GM12874 (cell line): ENCODE data around the gene SLC30A9.

Experiments used
- TF ChIP-seq, protein P1 (sequence below): IDR thresholded peaks from 2 replicates; pipeline ENCODE4 v1.5.1; 2011; ENCODE audit warnings: low read depth, mild to moderate bottlenecking, control low read depth, low read length, moderate library complexity; ENCODE audit not compliant: insufficient read depth

Gene SLC30A9

GRCh38 chr4:41964401-41964800 lies 25.9 kb upstream of the SLC30A9 start:
- TF ChIP-seq, protein P1, sequence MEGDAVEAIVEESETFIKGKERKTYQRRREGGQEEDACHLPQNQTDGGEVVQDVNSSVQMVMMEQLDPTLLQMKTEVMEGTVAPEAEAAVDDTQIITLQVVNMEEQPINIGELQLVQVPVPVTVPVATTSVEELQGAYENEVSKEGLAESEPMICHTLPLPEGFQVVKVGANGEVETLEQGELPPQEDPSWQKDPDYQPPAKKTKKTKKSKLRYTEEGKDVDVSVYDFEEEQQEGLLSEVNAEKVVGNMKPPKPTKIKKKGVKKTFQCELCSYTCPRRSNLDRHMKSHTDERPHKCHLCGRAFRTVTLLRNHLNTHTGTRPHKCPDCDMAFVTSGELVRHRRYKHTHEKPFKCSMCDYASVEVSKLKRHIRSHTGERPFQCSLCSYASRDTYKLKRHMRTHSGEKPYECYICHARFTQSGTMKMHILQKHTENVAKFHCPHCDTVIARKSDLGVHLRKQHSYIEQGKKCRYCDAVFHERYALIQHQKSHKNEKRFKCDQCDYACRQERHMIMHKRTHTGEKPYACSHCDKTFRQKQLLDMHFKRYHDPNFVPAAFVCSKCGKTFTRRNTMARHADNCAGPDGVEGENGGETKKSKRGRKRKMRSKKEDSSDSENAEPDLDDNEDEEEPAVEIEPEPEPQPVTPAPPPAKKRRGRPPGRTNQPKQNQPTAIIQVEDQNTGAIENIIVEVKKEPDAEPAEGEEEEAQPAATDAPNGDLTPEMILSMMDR: no peak

GRCh38 chr4:41967392-41967791 lies 22.9 kb upstream of the SLC30A9 start:
- TF ChIP-seq, protein P1: no peak

DNA sequence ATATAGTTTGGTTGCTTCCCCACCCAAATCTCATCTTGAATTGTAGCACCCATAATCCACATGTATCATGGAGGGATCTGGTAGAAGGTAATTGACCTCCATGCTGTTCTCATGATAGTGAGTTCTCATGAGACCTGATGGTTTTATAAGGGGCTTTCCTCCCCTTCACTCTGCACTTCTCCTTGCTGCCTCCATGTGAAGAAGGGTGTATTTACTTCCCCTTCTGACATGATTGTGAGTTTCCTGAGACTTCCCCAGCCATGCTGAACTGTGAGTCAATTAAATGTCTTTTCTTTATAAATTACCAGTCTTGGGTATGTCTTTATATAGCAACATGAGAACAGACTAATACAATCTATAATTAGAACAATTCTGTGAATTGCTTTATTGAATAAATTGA lies 20.7 kb upstream of the SLC30A9 start:
- TF ChIP-seq, protein P1: no peak

- TF ChIP-seq, protein P1: no peak
Observed at GRCh38 chr4:41975341-41975740, 15.0 kb upstream of the SLC30A9 start.

- TF ChIP-seq, protein P1: no peak
Observed at GRCh38 chr4:41976775-41977516, 13.4 kb upstream of the SLC30A9 start.

DNA sequence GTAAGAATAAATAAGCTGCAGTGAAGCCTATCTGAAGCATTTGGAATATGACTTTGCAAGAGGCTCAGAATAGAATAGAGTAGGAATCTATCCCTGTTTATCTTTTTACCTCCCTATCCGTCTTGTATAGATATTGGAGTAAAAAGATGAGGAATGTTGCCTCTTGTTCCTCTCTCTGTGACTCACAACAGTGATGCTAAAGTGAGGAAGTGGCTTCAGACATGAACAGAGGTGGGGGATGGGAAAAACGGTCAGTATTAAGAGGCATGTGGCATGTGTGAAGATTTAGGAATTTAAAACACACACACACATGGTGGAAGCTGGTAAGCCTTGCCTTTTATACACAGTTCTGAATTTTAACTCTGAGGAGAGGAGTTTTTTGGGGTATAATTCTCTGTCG lies 12.6 kb upstream of the SLC30A9 start:
- TF ChIP-seq, protein P1: no peak

- TF ChIP-seq, protein P1: no peak
Observed at GRCh38 chr4:41981456-41981855, 8.9 kb upstream of the SLC30A9 start, which contains the start of gene DCAF4L1. Gene DCAF4L1 (plus strand): TSS chr4:41981756. CDS start chr4:41981793, 37 bp downstream.
